ENCODE results near the gene ABCD1.

- TF ChIP-seq CTCF (conservative IDR thresholded peaks at IDR 0.05) = no peak
- no peak for TF ChIP-seq ZFX (IDR thresholded peaks at IDR 0.05)
Observed at GRCh38 chrX:153777261-153778090, 52.8 kb downstream of the ABCD1 start.
